Subcutaneous abdominal adipose tissue (tissue), 5 donors: ENCODE measurements around the gene CCDC9.

Source experiments
- H3K27ac ChIP-seq: one replicate; pipeline ENCODE4 v1.7.0; 2013; ENCODE audit warnings: low read depth, mild to moderate bottlenecking, inconsistent platforms, low read length, moderate library complexity
- H3K27me3 ChIP-seq, 5 donors: one replicate each; pipeline ENCODE4 v1.7.0; 2013; ENCODE audit warnings: low read length in 5 of 5, inconsistent platforms in 1 of 5; ENCODE audit not compliant: control insufficient read depth in 5 of 5, insufficient read depth in 4 of 5
- H3K36me3 ChIP-seq, 5 donors: one replicate each; pipeline ENCODE4 v1.7.0; 2013; ENCODE audit warnings: low read length in 5 of 5; ENCODE audit not compliant: control insufficient read depth in 5 of 5, insufficient read depth in 5 of 5
- H3K4me1 ChIP-seq, 5 donors: one replicate each; pipeline ENCODE4 v1.7.0; 2013; ENCODE audit warnings: low read length in 5 of 5, mild to moderate bottlenecking in 3 of 5, moderate library complexity in 1 of 5; ENCODE audit not compliant: control insufficient read depth in 5 of 5, insufficient read depth in 5 of 5
- H3K4me3 ChIP-seq, 5 donors: one replicate each; pipeline ENCODE4 v1.7.0; 2013; ENCODE audit warnings: low read length in 5 of 5, low read depth in 1 of 5
- H3K9ac ChIP-seq, 5 donors: one replicate each; pipeline ENCODE4 v1.7.0; 2013; ENCODE audit warnings: low read length in 5 of 5, mild to moderate bottlenecking in 4 of 5, moderate library complexity in 3 of 5
- H3K9me3 ChIP-seq, 5 donors: one replicate each; pipeline ENCODE4 v1.7.0; 2013; ENCODE audit warnings: low read length in 5 of 5; ENCODE audit not compliant: control insufficient read depth in 5 of 5
- donor health status: healthy.
- donor health status: healthy.
- donor health status: healthy.
- donor health status: healthy.
- donor health status: healthy.

Gene CCDC9

GRCh38 chr19:47255879-47256692 lies at the start of gene CCDC9:
TSS of gene CCDC9 (plus strand) at chr19:47256525. CDS start at chr19:47258401, 1,876 bp downstream.
- peaks cover 0 to 4% (median 0%) of the 10 kb centered on the region in 5 donors for H3K27me3 ChIP-seq
- peak within 1 kb of the TSS; percentile 93 for H3K27ac ChIP-seq
- peaks cover 0 to 28% (median 25%) of the 10 kb centered on the region in 5 donors for H3K36me3 ChIP-seq
- H3K9me3 ChIP-seq: no peaks in the 10 kb centered on the region
- peak within 1 kb of the TSS; percentile 76 to 84 (median 79) for H3K4me3 ChIP-seq
- H3K4me1 ChIP-seq: peaks cover 8 to 28% (median 19%) of the 10 kb centered on the region in 5 donors
- peak within 1 kb of the TSS; percentile 38 to 84 (median 62) for H3K9ac ChIP-seq

- peaks cover 4 to 56% (median 37%) of the 10 kb centered on the region in 5 donors for H3K36me3 ChIP-seq
- H3K27ac ChIP-seq: no peak overlapping the region
- H3K4me3 ChIP-seq: no peak overlapping the region
- H3K9me3 ChIP-seq: no peaks in the 10 kb centered on the region
- H3K27me3 ChIP-seq: no peaks in the 10 kb centered on the region
- H3K4me1 ChIP-seq: peaks cover 0 to 10% (median 8%) of the 10 kb centered on the region in 5 donors
- no peak overlapping the region for H3K9ac ChIP-seq
Measured at GRCh38 chr19:47209319-47210179, 46.8 kb upstream of the CCDC9 start.

- Histone ChIP-seq H3K4me3 (no peak overlapping the region), H3K27me3 (no peaks in the 10 kb centered on the region), H3K27ac (no peak overlapping the region), H3K9ac (no peak overlapping the region), H3K36me3 (peaks cover 4 to 50% (median 32%) of the 10 kb centered on the region in 5 donors), H3K4me1 (peaks cover 0 to 10% (median 8%) of the 10 kb centered on the region in 5 donors), H3K9me3 (no peaks in the 10 kb centered on the region)
Measured at GRCh38 chr19:47210180-47210490, 46.2 kb upstream of the CCDC9 start.

GRCh38 chr19:47210689-47211316 lies 45.5 kb upstream of the CCDC9 start:
- Histone ChIP-seq H3K27ac (no peak overlapping the region), H3K27me3 (no peaks in the 10 kb centered on the region), H3K9me3 (no peaks in the 10 kb centered on the region), H3K4me1 (peaks cover 0 to 10% (median 8%) of the 10 kb centered on the region in 5 donors), H3K9ac (peak overlapping the region in 1 of 5 donors; percentile 19), H3K36me3 (peaks cover 4 to 43% (median 25%) of the 10 kb centered on the region in 5 donors), H3K4me3 (no peak overlapping the region)

- Histone ChIP-seq H3K4me1 (peaks cover 0 to 5% (median 5%) of the 10 kb centered on the region in 5 donors), H3K27me3 (no peaks in the 10 kb centered on the region), H3K4me3 (no peak overlapping the region), H3K36me3 (peaks cover 0 to 2% (median 0%) of the 10 kb centered on the region in 5 donors), H3K27ac (no peak overlapping the region), H3K9me3 (no peaks in the 10 kb centered on the region), H3K9ac (no peak overlapping the region)
Measured at GRCh38 chr19:47215581-47215980, 40.7 kb upstream of the CCDC9 start.

GRCh38 chr19:47221080-47221841 lies 35.1 kb upstream of the CCDC9 start:
- H3K36me3 ChIP-seq: peaks cover 0 to 25% (median 14%) of the 10 kb centered on the region in 5 donors
- no peaks in the 10 kb centered on the region for H3K9me3 ChIP-seq
- no peak overlapping the region for H3K27ac ChIP-seq
- H3K27me3 ChIP-seq: no peaks in the 10 kb centered on the region
- H3K4me3 ChIP-seq: no peak overlapping the region
- H3K4me1 ChIP-seq: peaks cover 3 to 7% (median 5%) of the 10 kb centered on the region in 5 donors
- no peak overlapping the region for H3K9ac ChIP-seq

GRCh38 chr19:47221890-47222289 lies 34.4 kb upstream of the CCDC9 start:
- Histone ChIP-seq H3K36me3 (peaks cover 0 to 25% (median 14%) of the 10 kb centered on the region in 5 donors), H3K4me3 (no peak overlapping the region), H3K9me3 (no peaks in the 10 kb centered on the region), H3K27me3 (no peaks in the 10 kb centered on the region), H3K27ac (no peak overlapping the region), H3K9ac (no peak overlapping the region), H3K4me1 (peaks cover 3 to 13% (median 11%) of the 10 kb centered on the region in 5 donors)

- Histone ChIP-seq H3K9me3 (no peaks in the 10 kb centered on the region), H3K4me1 (peaks cover 6 to 47% (median 43%) of the 10 kb centered on the region in 5 donors), H3K27ac (peak overlapping the region; percentile 96), H3K9ac (peak overlapping the region; percentile 63 to 93 (median 85)), H3K27me3 (no peaks in the 10 kb centered on the region), H3K36me3 (peaks cover 0 to 20% (median 14%) of the 10 kb centered on the region in 5 donors), H3K4me3 (peak overlapping the region; percentile 62 to 84 (median 66))
Measured at GRCh38 chr19:47225746-47226425, 30.4 kb upstream of the CCDC9 start.
